ENCODE data around the gene ADPRS.

Gene ADPRS

GRCh38 chr1:36108314-36108713 lies 19.6 kb downstream of the ADPRS start:
- no peak overlapping the region for H2AK5ac ChIP-seq (ENCODE audit: low read depth, low read length)
- no peak overlapping the region for H3K4me2 ChIP-seq (ENCODE audit: insufficient read depth, low read length, poor library complexity, severe bottlenecking)
- H3K14ac ChIP-seq (ENCODE audit: low read length) = no peak overlapping the region
- no peak overlapping the region for H2BK12ac ChIP-seq (ENCODE audit: low read length)
- no peak overlapping the region for H3K4ac ChIP-seq (ENCODE audit: low read length)
- H2BK15ac ChIP-seq (ENCODE audit: low read length) = no peak overlapping the region
- no peak overlapping the region for H2BK5ac ChIP-seq (ENCODE audit: low read length)
- H3K9ac ChIP-seq (ENCODE audit: low read depth, low read length, poor library complexity) = no peak overlapping the region
- peaks cover 0 to 15% (median 0%) of the 10 kb centered on the region in 3 experiments for H3K27me3 ChIP-seq (ENCODE audit: control insufficient read depth in 3 of 3, insufficient read depth in 3 of 3, low read depth in 1 of 3, low read length in 3 of 3)
- no peak for DNase-seq (ENCODE audit: low spot score)
- H3K4me1 ChIP-seq (ENCODE audit: control insufficient read depth in 2 of 2, insufficient read depth in 1 of 2, low read depth in 1 of 2, low read length in 2 of 2) = no peaks in the 10 kb centered on the region
- H3K27ac ChIP-seq (replicated peaks; ENCODE audit: low read length) = no peak overlapping the region
- H3K4me3 ChIP-seq (ENCODE audit: low read length in 2 of 2) = no peak overlapping the region
- no peak overlapping the region for H2AFZ ChIP-seq (ENCODE audit: low read length)
- H2BK120ac ChIP-seq (ENCODE audit: low read depth, low read length) = no peak overlapping the region
- H3K18ac ChIP-seq (ENCODE audit: low read length) = no peak overlapping the region
- H4K8ac ChIP-seq (ENCODE audit: low read depth, low read length) = no peak overlapping the region
- no peaks in the 10 kb centered on the region for H3K79me1 ChIP-seq (ENCODE audit: low read depth, low read length)
- no peaks in the 10 kb centered on the region for H3K36me3 ChIP-seq (replicated peaks in 1 of 2; ENCODE audit: control insufficient read depth in 2 of 2, insufficient read depth in 2 of 2, low read length in 2 of 2)
- WGBS, 2 donors (ENCODE audit: extremely low coverage in 2 of 2, insufficient read length in 2 of 2, insufficient replicate concordance in 1 of 2) = no CpG with 5 or more reads among the region's 14 CpGs
- peak overlapping the region; percentile 94 for H3K23ac ChIP-seq (ENCODE audit: low read depth, low read length, poor library complexity)
- H4K91ac ChIP-seq (ENCODE audit: low read depth, low read length, poor library complexity) = no peak overlapping the region
- H3K9me3 ChIP-seq (replicated peaks in 1 of 2; ENCODE audit: control insufficient read depth in 2 of 2, insufficient read depth in 1 of 2, low read depth in 1 of 2, low read length in 2 of 2) = no peaks in the 10 kb centered on the region

DNA sequence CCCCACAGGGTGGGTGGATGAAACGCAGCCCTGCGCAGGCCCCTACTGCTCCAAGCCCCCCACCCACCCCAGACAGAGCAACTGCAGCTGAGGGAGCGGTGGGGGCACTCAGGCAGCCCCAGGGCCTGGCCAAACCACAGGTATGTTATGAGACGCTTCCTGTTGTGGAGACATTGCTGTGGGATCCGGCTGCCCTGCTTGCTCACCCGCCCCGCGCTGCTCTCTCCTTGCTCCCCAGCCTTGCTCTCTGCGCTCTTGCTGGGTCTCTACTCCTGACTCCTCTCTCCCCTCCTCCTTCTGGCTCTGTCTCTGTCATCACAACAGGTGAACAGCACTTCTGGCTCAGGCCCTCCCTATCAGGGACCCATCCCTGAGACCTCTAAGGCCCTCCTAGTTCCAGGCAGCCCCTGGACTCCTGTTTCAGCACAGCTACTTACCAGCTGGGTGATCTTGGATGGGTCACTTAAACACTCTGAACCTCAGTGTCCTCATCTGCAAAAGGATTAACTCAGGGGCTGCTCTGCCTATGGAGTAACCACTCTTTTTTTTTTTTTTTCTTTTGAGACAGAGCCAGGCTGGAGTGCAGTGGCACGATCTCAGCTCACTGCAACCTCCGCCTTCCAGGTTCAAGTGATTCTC lies 20.5 kb downstream of the ADPRS start:
- Histone ChIP-seq H3K36me3 (replicated peaks in 1 of 2; ENCODE audit: control insufficient read depth in 2 of 2, insufficient read depth in 2 of 2, low read length in 2 of 2) (no peaks in the 10 kb centered on the region), H3K14ac (ENCODE audit: low read length) (no peak overlapping the region), H4K8ac (ENCODE audit: low read depth, low read length) (no peak overlapping the region), H2BK12ac (ENCODE audit: low read length) (no peak overlapping the region), H2BK120ac (ENCODE audit: low read depth, low read length) (no peak overlapping the region), H3K23ac (ENCODE audit: low read depth, low read length, poor library complexity) (no peak overlapping the region), H2AFZ (ENCODE audit: low read length) (peak overlapping the region; percentile 23), H2BK15ac (ENCODE audit: low read length) (no peak overlapping the region), H3K18ac (ENCODE audit: low read length) (peak overlapping the region; percentile 33), H3K27ac (replicated peaks; ENCODE audit: low read length) (no peak overlapping the region), H3K27me3 (ENCODE audit: control insufficient read depth in 3 of 3, insufficient read depth in 3 of 3, low read depth in 1 of 3, low read length in 3 of 3) (peaks cover 0 to 15% (median 0%) of the 10 kb centered on the region in 3 experiments), H3K4me1 (ENCODE audit: control insufficient read depth in 2 of 2, insufficient read depth in 1 of 2, low read depth in 1 of 2, low read length in 2 of 2) (no peaks in the 10 kb centered on the region), H2AK5ac (ENCODE audit: low read depth, low read length) (no peak overlapping the region), H3K9ac (ENCODE audit: low read depth, low read length, poor library complexity) (no peak overlapping the region), H3K9me3 (replicated peaks in 1 of 2; ENCODE audit: control insufficient read depth in 2 of 2, insufficient read depth in 1 of 2, low read depth in 1 of 2, low read length in 2 of 2) (no peaks in the 10 kb centered on the region), H3K4ac (ENCODE audit: low read length) (no peak overlapping the region), H4K91ac (ENCODE audit: low read depth, low read length, poor library complexity) (no peak overlapping the region), H3K4me2 (ENCODE audit: insufficient read depth, low read length, poor library complexity, severe bottlenecking) (no peak overlapping the region), H3K79me1 (ENCODE audit: low read depth, low read length) (no peaks in the 10 kb centered on the region), H3K4me3 (ENCODE audit: low read length in 2 of 2) (no peak overlapping the region), H2BK5ac (ENCODE audit: low read length) (no peak overlapping the region)
- DNase-seq (ENCODE audit: low spot score) = no peak
- no CpG with 5 or more reads among the region's 11 CpGs for WGBS, 2 donors (ENCODE audit: extremely low coverage in 2 of 2, insufficient read length in 2 of 2, insufficient replicate concordance in 1 of 2)

GRCh38 chr1:36111151-36111550 lies 22.5 kb downstream of the ADPRS start:
- no peak for DNase-seq (ENCODE audit: low spot score)
- Histone ChIP-seq H4K8ac (ENCODE audit: low read depth, low read length) (no peak overlapping the region), H3K27me3 (ENCODE audit: control insufficient read depth in 3 of 3, insufficient read depth in 3 of 3, low read depth in 1 of 3, low read length in 3 of 3) (peaks cover 0 to 11% (median 0%) of the 10 kb centered on the region in 3 experiments), H2AFZ (ENCODE audit: low read length) (no peak overlapping the region), H3K4me3 (ENCODE audit: low read length in 2 of 2) (no peak overlapping the region), H2BK120ac (ENCODE audit: low read depth, low read length) (no peak overlapping the region), H3K4ac (ENCODE audit: low read length) (no peak overlapping the region), H3K14ac (ENCODE audit: low read length) (no peak overlapping the region), H3K27ac (replicated peaks; ENCODE audit: low read length) (no peak overlapping the region), H3K9me3 (replicated peaks in 1 of 2; ENCODE audit: control insufficient read depth in 2 of 2, insufficient read depth in 1 of 2, low read depth in 1 of 2, low read length in 2 of 2) (no peaks in the 10 kb centered on the region), H2BK12ac (ENCODE audit: low read length) (no peak overlapping the region), H2BK5ac (ENCODE audit: low read length) (no peak overlapping the region), H4K91ac (ENCODE audit: low read depth, low read length, poor library complexity) (no peak overlapping the region), H2AK5ac (ENCODE audit: low read depth, low read length) (no peak overlapping the region), H3K36me3 (replicated peaks in 1 of 2; ENCODE audit: control insufficient read depth in 2 of 2, insufficient read depth in 2 of 2, low read length in 2 of 2) (no peaks in the 10 kb centered on the region), H3K4me2 (ENCODE audit: insufficient read depth, low read length, poor library complexity, severe bottlenecking) (no peak overlapping the region), H3K18ac (ENCODE audit: low read length) (no peak overlapping the region), H3K79me1 (ENCODE audit: low read depth, low read length) (no peaks in the 10 kb centered on the region), H3K4me1 (ENCODE audit: control insufficient read depth in 2 of 2, insufficient read depth in 1 of 2, low read depth in 1 of 2, low read length in 2 of 2) (peaks cover 3 to 7% of the 10 kb centered on the region in 2 donors), H3K23ac (ENCODE audit: low read depth, low read length, poor library complexity) (no peak overlapping the region), H3K9ac (ENCODE audit: low read depth, low read length, poor library complexity) (no peak overlapping the region), H2BK15ac (ENCODE audit: low read length) (peak overlapping the region; percentile 58)
- WGBS, 2 donors (ENCODE audit: extremely low coverage in 2 of 2, insufficient read length in 2 of 2, insufficient replicate concordance in 1 of 2) = no CpG with 5 or more reads among the region's 4 CpGs

GRCh38 chr1:36112823-36113222 lies 24.1 kb downstream of the ADPRS start:
- no peak overlapping the region for H2AFZ ChIP-seq (ENCODE audit: low read length)
- no peak overlapping the region for H4K8ac ChIP-seq (ENCODE audit: low read depth, low read length)
- no peak overlapping the region for H3K4me2 ChIP-seq (ENCODE audit: insufficient read depth, low read length, poor library complexity, severe bottlenecking)
- no CpG with 5 or more reads among the region's 9 CpGs for WGBS, 2 donors (ENCODE audit: extremely low coverage in 2 of 2, insufficient read length in 2 of 2, insufficient replicate concordance in 1 of 2)
- no peak overlapping the region for H3K23ac ChIP-seq (ENCODE audit: low read depth, low read length, poor library complexity)
- H2BK12ac ChIP-seq (ENCODE audit: low read length) = no peak overlapping the region
- H3K27ac ChIP-seq (replicated peaks; ENCODE audit: low read length) = no peak overlapping the region
- H3K27me3 ChIP-seq (ENCODE audit: control insufficient read depth in 3 of 3, insufficient read depth in 3 of 3, low read depth in 1 of 3, low read length in 3 of 3) = peaks cover 0 to 16% (median 0%) of the 10 kb centered on the region in 3 experiments
- H3K36me3 ChIP-seq (replicated peaks in 1 of 2; ENCODE audit: control insufficient read depth in 2 of 2, insufficient read depth in 2 of 2, low read length in 2 of 2) = no peaks in the 10 kb centered on the region
- no peak for DNase-seq (ENCODE audit: low spot score)
- no peaks in the 10 kb centered on the region for H3K9me3 ChIP-seq (replicated peaks in 1 of 2; ENCODE audit: control insufficient read depth in 2 of 2, insufficient read depth in 1 of 2, low read depth in 1 of 2, low read length in 2 of 2)
- no peak overlapping the region for H3K9ac ChIP-seq (ENCODE audit: low read depth, low read length, poor library complexity)
- no peaks in the 10 kb centered on the region for H3K79me1 ChIP-seq (ENCODE audit: low read depth, low read length)
- H4K91ac ChIP-seq (ENCODE audit: low read depth, low read length, poor library complexity) = no peak overlapping the region
- H2AK5ac ChIP-seq (ENCODE audit: low read depth, low read length) = no peak overlapping the region
- no peak overlapping the region for H3K4me3 ChIP-seq (ENCODE audit: low read length in 2 of 2)
- peaks cover 3 to 10% of the 10 kb centered on the region in 2 donors for H3K4me1 ChIP-seq (ENCODE audit: control insufficient read depth in 2 of 2, insufficient read depth in 1 of 2, low read depth in 1 of 2, low read length in 2 of 2)
- H3K14ac ChIP-seq (ENCODE audit: low read length) = no peak overlapping the region
- H3K18ac ChIP-seq (ENCODE audit: low read length) = no peak overlapping the region
- no peak overlapping the region for H2BK15ac ChIP-seq (ENCODE audit: low read length)
- no peak overlapping the region for H2BK120ac ChIP-seq (ENCODE audit: low read depth, low read length)
- H3K4ac ChIP-seq (ENCODE audit: low read length) = no peak overlapping the region
- H2BK5ac ChIP-seq (ENCODE audit: low read length) = no peak overlapping the region
